SH-SY5Y (cell line): ENCODE measurements around the gene HRAS.

Source experiments
- GATA2 ChIP-seq: IDR thresholded peaks from 2 replicates; pipeline ENCODE4 v1.6.1; 2011; ENCODE audit warnings: mild to moderate bottlenecking, low read depth, low read length
- GATA3 ChIP-seq: IDR thresholded peaks from 2 replicates; pipeline ENCODE4 v1.6.1; 2011; ENCODE audit warnings: low read depth, mild to moderate bottlenecking, low read length, moderate library complexity

HRAS gene

DNA sequence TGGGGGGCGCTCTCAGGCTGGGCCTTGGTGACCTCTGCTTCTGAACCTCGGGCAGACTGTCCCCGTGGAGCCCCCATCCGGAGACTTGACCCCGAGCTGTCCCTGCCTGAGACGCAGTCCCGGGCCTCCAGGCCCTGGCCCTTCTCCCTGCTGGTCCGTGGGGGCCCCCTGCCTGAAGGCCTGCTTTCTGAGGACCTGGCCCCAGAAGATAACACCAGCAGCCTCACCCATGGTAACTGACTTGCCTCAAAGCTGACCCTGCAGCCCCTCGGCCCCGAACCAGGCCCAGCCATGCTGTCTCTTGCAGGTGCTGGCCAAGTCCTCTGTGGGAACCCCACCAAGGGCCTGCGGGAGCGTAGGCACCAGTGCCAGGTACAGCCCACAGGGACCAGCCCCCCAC lies 16.2 kb upstream of the HRAS start:
- TF ChIP-seq GATA2: no peak
- no peak for TF ChIP-seq GATA3

- TF ChIP-seq GATA2 (no peak), GATA3 (no peak)
Measured at GRCh38 chr11:551131-551530, 15.8 kb upstream of the HRAS start.

DNA sequence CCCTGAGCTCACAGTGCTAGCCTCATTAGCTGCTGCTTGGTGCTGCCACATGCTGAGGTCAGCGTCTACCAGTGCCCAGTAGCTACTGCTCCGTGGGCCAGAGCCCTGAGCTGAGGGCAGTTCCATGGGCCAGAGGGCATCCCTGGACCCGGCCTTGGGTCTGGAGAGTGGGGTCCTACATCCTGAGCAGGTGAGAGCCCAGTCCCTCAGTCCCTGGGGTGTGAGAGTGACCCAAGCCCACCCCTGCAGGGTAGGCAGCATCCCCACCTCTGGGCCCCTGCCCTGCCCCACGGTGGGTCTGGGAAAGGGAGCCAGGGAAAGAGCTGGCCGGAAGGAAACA lies 15.3 kb upstream of the HRAS start:
- no peak for TF ChIP-seq GATA2
- TF ChIP-seq GATA3: no peak

DNA sequence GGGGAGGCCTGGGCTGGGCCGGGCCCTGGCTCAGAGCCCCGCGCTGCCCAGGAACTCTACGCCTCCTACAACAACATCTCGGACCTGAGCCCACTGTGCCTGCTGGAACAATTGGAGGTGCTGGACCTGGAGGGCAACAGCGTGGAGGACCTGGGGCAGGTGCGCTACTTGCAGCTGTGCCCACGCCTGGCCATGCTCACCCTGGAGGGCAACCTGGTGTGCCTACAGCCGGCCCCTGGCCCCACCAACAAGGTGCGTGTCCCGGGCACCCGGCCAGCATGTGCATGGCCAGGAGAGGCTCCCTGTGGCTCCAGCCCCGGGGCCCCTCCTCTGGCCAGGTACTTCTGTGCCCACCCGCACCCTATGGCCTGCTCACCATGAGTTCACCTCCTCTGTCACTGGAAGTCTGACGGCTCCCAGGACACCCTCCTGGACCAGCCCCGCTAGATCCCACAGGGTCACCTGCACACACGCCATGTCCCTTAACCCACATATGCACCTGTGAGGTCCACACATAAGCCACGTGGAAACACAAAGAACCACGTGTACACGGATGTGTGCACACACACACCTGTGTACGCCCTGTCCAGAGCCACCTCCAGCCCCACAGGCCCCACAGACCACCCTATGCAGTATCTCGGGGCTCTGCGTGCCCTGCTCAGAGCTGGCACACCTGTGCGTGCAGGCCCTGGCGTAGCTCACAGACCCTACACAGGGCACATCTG lies 14.8 kb upstream of the HRAS start:
- TF ChIP-seq GATA3: no peak
- TF ChIP-seq GATA2: no peak

DNA sequence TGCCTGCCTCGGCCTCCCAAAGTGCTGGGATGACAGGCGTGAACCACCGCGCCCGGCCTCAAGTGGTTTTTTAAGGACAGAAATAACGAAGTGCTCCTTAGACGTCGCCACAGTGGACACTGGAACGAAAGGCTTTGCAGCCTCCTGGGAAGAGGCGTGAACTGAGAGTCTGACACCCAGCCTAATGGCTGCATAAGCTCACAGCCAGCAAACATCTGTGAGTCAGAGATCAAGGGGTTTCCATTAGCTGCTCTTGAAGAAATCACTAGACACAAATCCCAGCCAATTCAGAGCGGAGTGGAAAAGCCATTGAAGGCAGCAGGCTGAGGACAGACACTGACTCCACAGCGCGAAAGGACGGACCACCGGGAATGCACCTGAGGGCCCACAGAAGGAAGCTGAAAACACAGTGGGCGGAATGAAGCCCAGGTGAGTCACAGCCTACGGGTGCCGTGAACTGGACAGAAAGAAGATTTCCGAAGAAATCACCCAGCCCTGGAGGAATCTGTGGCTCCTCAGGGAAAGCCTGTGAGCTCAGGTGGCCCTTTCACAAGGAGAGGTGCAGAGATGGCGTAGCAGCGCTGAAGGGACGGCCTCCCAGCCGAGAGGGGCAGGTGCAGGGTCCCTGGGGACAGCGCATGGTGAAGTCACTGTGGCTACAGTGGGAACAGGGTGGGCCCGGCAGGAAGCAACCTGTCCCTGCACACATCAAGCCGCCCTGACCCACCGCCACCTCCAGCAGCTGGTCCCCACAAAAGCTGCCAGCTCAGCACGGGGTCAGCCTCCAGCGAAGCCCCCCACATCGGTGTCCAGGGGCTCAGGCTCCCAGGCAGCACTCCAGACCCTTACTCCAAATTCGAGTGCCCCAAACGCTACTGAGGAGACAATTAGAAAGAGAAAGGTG lies 13.6 kb upstream of the HRAS start:
- no peak for TF ChIP-seq GATA2
- no peak for TF ChIP-seq GATA3

GRCh38 chr11:545171-545570 lies 9.8 kb upstream of the HRAS start:
- TF ChIP-seq GATA3 (no peak), GATA2 (no peak)

DNA sequence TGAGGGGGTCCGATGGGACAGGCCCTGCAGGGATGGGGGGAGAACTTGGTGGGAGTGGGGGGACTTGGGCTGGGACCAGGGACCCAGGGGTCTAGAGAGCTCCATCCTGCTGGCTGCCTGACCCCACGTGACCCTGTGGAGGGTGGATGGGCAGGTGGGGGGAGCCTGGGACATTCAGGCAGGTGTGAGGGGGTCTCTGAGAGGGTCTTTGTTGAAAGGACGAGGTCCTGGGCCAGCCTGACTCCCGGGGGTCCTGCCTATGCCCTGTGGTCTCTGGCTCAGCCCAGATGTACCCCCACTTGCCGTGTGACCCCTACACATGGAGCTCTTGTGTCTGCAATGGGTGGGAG lies 9.4 kb upstream of the HRAS start:
- TF ChIP-seq GATA3 (no peak), GATA2 (no peak)

DNA sequence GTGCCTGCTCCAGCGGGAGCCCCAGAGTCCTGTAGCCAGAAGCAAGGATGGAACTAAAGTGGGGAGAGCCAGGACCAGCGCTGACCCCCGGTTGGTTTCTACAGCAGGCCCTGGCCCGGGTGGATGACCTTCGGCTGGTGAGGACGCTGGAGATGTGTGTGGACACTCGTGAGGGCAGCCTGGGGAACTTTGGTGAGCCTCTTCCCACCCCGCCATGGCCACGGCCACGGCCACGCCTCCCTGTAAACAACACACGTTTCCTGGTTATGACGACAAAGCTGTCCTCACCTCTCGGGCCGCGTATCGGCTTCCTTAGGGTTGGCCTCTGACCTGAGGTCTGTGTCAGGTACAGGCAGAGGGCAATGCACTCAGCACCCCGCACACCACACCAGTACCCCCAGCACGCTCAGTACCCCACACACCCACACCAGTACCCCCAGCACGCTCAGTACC lies 6.1 kb upstream of the HRAS start:
- TF ChIP-seq GATA2: no peak
- no peak for TF ChIP-seq GATA3

- no peak for TF ChIP-seq GATA2
- no peak for TF ChIP-seq GATA3
Measured at GRCh38 chr11:540583-541432, 5.4 kb upstream of the HRAS start.

- TF ChIP-seq GATA3: no peak
- no peak for TF ChIP-seq GATA2
Measured at GRCh38 chr11:539971-540481, 4.7 kb upstream of the HRAS start.

GRCh38 chr11:538431-539051 lies 3.2 kb upstream of the HRAS start:
- TF ChIP-seq GATA2: no peak
- no peak for TF ChIP-seq GATA3

DNA sequence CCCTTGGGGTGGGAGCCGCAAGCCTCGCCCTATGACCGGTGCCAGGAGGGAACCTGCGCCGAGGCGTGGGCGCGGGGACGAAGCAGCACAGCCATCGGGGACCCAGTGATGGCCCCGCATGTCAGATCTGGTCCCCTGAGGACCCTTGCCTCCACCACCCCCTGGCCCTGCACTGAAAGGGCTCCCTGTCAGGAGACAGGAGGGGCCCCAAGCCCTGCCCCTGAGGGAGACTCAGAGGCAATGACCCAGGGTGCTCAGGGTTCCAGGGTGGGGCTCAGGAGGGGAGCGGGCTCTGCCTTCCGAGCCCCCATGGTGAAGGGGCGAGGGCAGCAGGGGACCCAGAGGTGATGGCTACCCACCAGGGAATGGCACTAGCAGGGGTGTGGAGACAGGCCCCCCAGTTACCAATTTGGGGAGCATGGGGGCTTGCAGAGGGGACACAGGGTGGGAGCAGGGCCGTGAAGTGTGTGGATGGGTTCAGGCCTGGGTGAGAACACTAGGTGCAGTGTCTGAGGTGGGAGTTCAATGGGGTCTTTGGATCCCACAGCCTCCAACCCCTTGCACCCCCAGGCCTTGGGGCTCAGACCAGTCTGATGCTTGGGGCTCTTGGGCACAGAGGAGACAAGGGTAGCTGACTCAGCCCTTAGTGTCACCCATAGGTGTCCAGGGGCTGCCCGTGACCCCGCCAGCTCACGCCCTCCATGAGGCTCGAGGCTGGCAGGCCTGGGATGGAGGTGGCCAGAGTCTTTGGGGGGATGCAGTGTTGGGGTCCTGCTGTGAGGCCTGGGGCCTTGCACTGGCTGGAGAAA lies 2.5 kb upstream of the HRAS start:
- no peak for TF ChIP-seq GATA3
- TF ChIP-seq GATA2: no peak
